ENCODE measurements around the gene MPP4.

The MPP4 gene

GRCh38 chr2:201638326-201638725 lies 60.1 kb downstream of the MPP4 start:
- Mint-ChIP-seq H3K9me3 (no peaks in the 10 kb centered on the region), H3K4me1 (ENCODE audit: low read depth in 2 of 2) (peaks cover 3% of the 10 kb centered on the region in 2 donors), H3K36me3 (ENCODE audit: insufficient read depth) (peaks cover 14% of the 10 kb centered on the region), H3K27me3 (no peaks in the 10 kb centered on the region), H3K27ac (no peak overlapping the region), H3K4me3 (no peak overlapping the region)
- ATAC-seq (replicated peaks): no peak
- no peak for DNase-seq

GRCh38 chr2:201633661-201634249 lies 64.7 kb downstream of the MPP4 start:
- Mint-ChIP-seq H3K27me3 (no peaks in the 10 kb centered on the region), H3K27ac (no peak overlapping the region), H3K36me3 (ENCODE audit: insufficient read depth) (peaks cover 2% of the 10 kb centered on the region), H3K4me1 (ENCODE audit: low read depth in 2 of 2) (no peaks in the 10 kb centered on the region), H3K4me3 (no peak overlapping the region), H3K9me3 (no peaks in the 10 kb centered on the region)
- no peak for DNase-seq
- ATAC-seq (replicated peaks): no peak

- Mint-ChIP-seq H3K4me1 (ENCODE audit: low read depth in 2 of 2) (no peaks in the 10 kb centered on the region), H3K36me3 (ENCODE audit: insufficient read depth) (peaks cover 5% of the 10 kb centered on the region)
Observed at GRCh38 chr2:201631041-201631440, 67.4 kb downstream of the MPP4 start.

GRCh38 chr2:201630577-201630976 lies 67.9 kb downstream of the MPP4 start:
- Mint-ChIP-seq H3K27me3 (no peaks in the 10 kb centered on the region), H3K9me3 (no peaks in the 10 kb centered on the region), H3K4me3 (no peak overlapping the region), H3K36me3 (ENCODE audit: insufficient read depth) (peaks cover 5% of the 10 kb centered on the region), H3K27ac (no peak overlapping the region), H3K4me1 (ENCODE audit: low read depth in 2 of 2) (no peaks in the 10 kb centered on the region)
- no peak for DNase-seq
- peak; percentile 17 for ATAC-seq (replicated peaks)

More at GRCh38 chr2:201631041-201631440, 67.4 kb downstream of the MPP4 start:
- DNase-seq: no peak
- no peak overlapping the region for H3K27ac Mint-ChIP-seq
- no peak overlapping the region for H3K4me3 Mint-ChIP-seq
- no peaks in the 10 kb centered on the region for H3K9me3 Mint-ChIP-seq
- H3K27me3 Mint-ChIP-seq: no peaks in the 10 kb centered on the region
- no peak for ATAC-seq (replicated peaks)

- Mint-ChIP-seq H3K4me1 (ENCODE audit: low read depth in 2 of 2) (no peaks in the 10 kb centered on the region), H3K27ac (no peak overlapping the region), H3K27me3 (no peaks in the 10 kb centered on the region), H3K36me3 (ENCODE audit: insufficient read depth) (peaks cover 5% of the 10 kb centered on the region), H3K9me3 (no peaks in the 10 kb centered on the region), H3K4me3 (no peak overlapping the region)
- DNase-seq (no peak), ATAC-seq (replicated peaks) (no peak)
Observed at GRCh38 chr2:201628545-201628944, 69.9 kb downstream of the MPP4 start.

- Mint-ChIP-seq H3K4me3 (no peak overlapping the region), H3K27ac (no peak overlapping the region), H3K9me3 (no peaks in the 10 kb centered on the region), H3K27me3 (no peaks in the 10 kb centered on the region), H3K4me1 (ENCODE audit: low read depth in 2 of 2) (no peaks in the 10 kb centered on the region), H3K36me3 (ENCODE audit: insufficient read depth) (peaks cover 3% of the 10 kb centered on the region)
- no peak for ATAC-seq (replicated peaks)
- no peak for DNase-seq
Observed at GRCh38 chr2:201622306-201622970, 76.0 kb downstream of the MPP4 start.

- H3K9me3 Mint-ChIP-seq: no peaks in the 10 kb centered on the region
- DNase-seq (no peak), ATAC-seq (replicated peaks) (no peak)
- H3K27ac Mint-ChIP-seq: no peak overlapping the region
- no peaks in the 10 kb centered on the region for H3K36me3 Mint-ChIP-seq (ENCODE audit: insufficient read depth)
- no peak overlapping the region for H3K4me3 Mint-ChIP-seq
- no peaks in the 10 kb centered on the region for H3K27me3 Mint-ChIP-seq
- H3K4me1 Mint-ChIP-seq (ENCODE audit: low read depth in 2 of 2): no peaks in the 10 kb centered on the region
Observed at GRCh38 chr2:201621293-201621999, 77.0 kb downstream of the MPP4 start.

GRCh38 chr2:201618744-201619662 lies 79.4 kb downstream of the MPP4 start:
- no peaks in the 10 kb centered on the region for H3K27me3 Mint-ChIP-seq
- peak overlapping the region in 1 of 2 donors; percentile 33 for H3K27ac Mint-ChIP-seq
- no peak overlapping the region for H3K4me3 Mint-ChIP-seq
- H3K9me3 Mint-ChIP-seq: no peaks in the 10 kb centered on the region
- no peaks in the 10 kb centered on the region for H3K4me1 Mint-ChIP-seq (ENCODE audit: low read depth in 2 of 2)
- ATAC-seq (replicated peaks): no peak
- no peaks in the 10 kb centered on the region for H3K36me3 Mint-ChIP-seq (ENCODE audit: insufficient read depth)
- no peak for DNase-seq

- Mint-ChIP-seq H3K36me3 (ENCODE audit: insufficient read depth) (no peaks in the 10 kb centered on the region), H3K9me3 (peaks cover 0 to 2% of the 10 kb centered on the region in 2 donors), H3K4me1 (ENCODE audit: low read depth in 2 of 2) (no peaks in the 10 kb centered on the region), H3K4me3 (no peak overlapping the region), H3K27me3 (peaks cover 21 to 48% of the 10 kb centered on the region in 2 donors), H3K27ac (no peak overlapping the region)
- ATAC-seq (replicated peaks): no peak
- no peak for DNase-seq
Observed at GRCh38 chr2:201608021-201608420, 90.4 kb downstream of the MPP4 start.

GRCh38 chr2:201607568-201607967 lies 90.9 kb downstream of the MPP4 start:
- Mint-ChIP-seq H3K4me3 (no peak overlapping the region), H3K27me3 (peaks cover 21 to 48% of the 10 kb centered on the region in 2 donors), H3K4me1 (ENCODE audit: low read depth in 2 of 2) (no peaks in the 10 kb centered on the region), H3K27ac (no peak overlapping the region), H3K36me3 (ENCODE audit: insufficient read depth) (no peaks in the 10 kb centered on the region), H3K9me3 (peaks cover 0 to 2% of the 10 kb centered on the region in 2 donors)
- DNase-seq: no peak
- ATAC-seq (replicated peaks): no peak

- DNase-seq: no peak
- H3K4me1 Mint-ChIP-seq (ENCODE audit: low read depth in 2 of 2): no peaks in the 10 kb centered on the region
- no peak for ATAC-seq (replicated peaks)
- H3K4me3 Mint-ChIP-seq: no peak overlapping the region
- H3K36me3 Mint-ChIP-seq (ENCODE audit: insufficient read depth): no peaks in the 10 kb centered on the region
- H3K9me3 Mint-ChIP-seq: peaks cover 0 to 10% of the 10 kb centered on the region in 2 donors
- peaks cover 49 to 53% of the 10 kb centered on the region in 2 donors for H3K27me3 Mint-ChIP-seq
- H3K27ac Mint-ChIP-seq: no peak overlapping the region
Observed at GRCh38 chr2:201600906-201601305, 97.5 kb downstream of the MPP4 start.

GRCh38 chr2:201597397-201597796 lies 101.0 kb downstream of the MPP4 start:
- Mint-ChIP-seq H3K27me3 (peaks cover 34 to 37% of the 10 kb centered on the region in 2 donors), H3K9me3 (peaks cover 0 to 11% of the 10 kb centered on the region in 2 donors), H3K4me3 (no peak overlapping the region), H3K27ac (no peak overlapping the region), H3K36me3 (ENCODE audit: insufficient read depth) (no peaks in the 10 kb centered on the region), H3K4me1 (ENCODE audit: low read depth in 2 of 2) (no peaks in the 10 kb centered on the region)
- ATAC-seq (replicated peaks) (no peak), DNase-seq (no peak)
